Hematopoietic multipotent progenitor cell (in vitro differentiated cells): Measurements from ENCODE around the gene GNB4. TPM values are rescaled to one million over a fixed set of nuclear protein-coding genes. Genes with fewer than 3 reads are reported as not detected.

ENCODE experiments used
- DNase-seq, 3 donors: peaks; one replicate each; pipeline ENCODE4 v3.0.0-alpha.2; 2011 to 2015; ENCODE audit warnings: low read depth in 2 of 3, low spot score in 2 of 3
- total RNA-seq: library from RNA; depleted of rRNA; stranded (reverse); fragments of >200 nt; gene quantifications from one replicate; pipeline ENCODE4 v1.2.3, GENCODE V29; 2012

GNB4 gene
- total RNA-seq, 1 donor: 45.0 TPM

GRCh38 chr3:179438841-179439240, 12.4 kb downstream of the GNB4 start:
- peak in 1 of 3 donors; percentile 4 for DNase-seq

DNA sequence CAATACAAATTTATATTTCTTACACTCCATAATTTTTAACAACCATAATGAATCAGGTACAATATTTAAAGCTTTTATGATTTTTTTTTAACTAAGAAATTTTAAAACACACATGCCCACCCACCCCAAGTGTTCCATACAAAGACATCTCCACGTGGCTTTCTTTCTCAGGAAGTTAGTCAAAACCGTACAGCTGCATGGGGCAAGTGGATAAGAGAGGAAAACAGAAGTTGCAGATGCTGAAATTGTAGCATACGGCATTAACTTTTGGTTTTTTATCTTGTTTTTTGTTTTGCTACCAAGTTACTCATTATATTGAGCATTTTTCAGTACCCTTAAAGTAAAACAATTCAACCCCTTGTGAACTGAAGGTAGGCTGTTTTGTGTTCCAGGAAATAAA, 14.8 kb downstream of the GNB4 start:
- peak in 2 of 3 donors; percentile 49 to 74 for DNase-seq

DNA sequence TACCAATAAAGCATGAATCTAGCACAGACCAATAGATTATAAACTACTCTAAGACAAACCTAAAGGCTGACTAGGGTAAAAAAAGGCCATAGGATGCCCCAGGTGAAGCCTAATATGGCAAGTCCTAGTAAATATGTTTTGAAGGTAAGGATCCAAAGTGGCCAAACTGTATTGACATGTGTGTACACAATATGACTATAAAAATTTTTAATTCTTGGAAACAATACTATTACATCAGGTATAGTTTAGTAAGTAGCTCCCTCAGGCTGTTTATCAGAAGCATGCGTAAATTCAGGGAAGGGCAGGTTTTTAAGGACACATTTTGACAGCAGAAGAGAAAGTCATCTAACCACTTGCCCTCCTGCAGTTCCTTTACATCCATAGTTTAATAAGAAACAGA, 18.8 kb downstream of the GNB4 start:
- no peak for DNase-seq

DNA sequence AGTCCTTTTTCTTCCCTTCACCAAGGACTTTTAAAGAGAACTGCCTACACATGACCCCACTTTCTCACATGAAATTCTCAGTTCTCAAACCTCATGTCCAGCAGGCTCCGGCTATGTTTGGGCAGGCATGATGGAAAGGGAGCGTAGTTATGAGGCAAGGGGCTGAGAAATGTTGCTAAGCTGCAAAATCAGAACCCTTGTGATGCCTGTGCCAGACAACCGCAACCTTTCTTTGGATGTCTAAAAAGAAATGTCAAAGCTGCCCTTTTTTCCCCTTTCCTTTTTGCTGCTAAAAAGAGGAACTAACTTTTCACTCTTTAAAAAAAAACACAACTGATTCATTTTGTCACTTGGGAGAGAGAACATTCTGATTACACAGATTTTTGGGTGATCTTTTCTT, 19.2 kb downstream of the GNB4 start:
- peak in 2 of 3 donors; percentile 49 to 88 for DNase-seq

DNA sequence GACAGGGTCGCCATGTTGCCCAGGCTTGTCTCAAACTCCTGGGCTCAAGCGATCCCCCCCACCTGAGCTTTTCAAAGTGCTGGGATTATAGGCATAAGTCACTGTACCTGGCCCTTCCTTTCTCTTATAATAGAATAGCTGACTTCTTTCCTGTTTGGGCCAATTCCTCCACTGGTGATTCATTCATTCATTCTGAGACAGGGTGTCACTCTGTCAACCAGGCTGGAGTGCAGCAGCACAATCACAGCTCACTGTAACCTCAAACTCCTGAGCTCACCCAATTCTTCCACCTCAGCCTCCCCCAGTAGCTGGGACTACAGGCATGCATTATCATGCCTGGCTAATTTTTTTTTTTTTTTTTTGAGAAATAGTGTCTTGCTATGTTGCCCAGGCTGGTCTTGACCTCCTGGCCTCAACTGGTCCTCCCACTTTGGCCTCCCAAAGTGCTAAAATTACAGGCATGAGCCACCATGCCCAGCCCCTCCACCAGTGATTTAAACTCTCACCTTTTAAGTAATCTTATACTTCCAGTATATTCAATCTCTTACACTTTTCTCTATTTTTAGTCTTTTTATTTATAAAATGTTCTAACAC, 20.9 kb downstream of the GNB4 start:
- no peak for DNase-seq

DNA sequence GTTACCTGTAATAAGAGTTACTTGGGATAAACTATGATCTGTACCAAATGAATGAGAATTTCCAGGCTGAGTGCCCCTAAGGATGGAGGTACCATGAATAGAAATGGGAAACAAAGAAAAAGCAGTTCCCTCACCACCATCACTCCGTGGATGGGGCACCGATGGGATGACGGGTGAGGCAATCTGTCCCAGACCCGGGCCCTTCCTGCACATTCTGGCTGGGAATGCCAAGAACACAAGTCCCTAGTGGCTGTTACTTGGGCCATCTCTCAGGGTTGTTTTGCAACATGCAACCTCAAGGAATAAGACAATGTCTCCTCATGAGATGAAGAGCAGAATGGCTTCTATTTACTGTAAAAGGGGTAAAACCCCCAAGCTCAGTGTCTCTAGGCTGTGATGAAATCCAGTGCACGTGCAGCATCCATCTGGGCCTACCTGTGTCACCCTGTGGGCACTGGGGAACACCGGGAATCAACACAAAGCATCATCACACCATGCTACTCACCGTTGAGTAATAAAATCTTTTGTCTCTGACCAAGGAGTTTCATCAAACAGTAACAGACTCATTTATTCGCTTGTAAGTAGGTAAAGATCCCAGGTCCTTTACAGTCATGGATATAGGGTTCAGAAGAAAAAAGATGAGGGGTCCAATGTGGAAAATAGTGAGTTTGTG, 22.3 kb downstream of the GNB4 start:
- DNase-seq: no peak

GRCh38 chr3:179425075-179425474, 26.2 kb downstream of the GNB4 start:
- DNase-seq: no peak

DNA sequence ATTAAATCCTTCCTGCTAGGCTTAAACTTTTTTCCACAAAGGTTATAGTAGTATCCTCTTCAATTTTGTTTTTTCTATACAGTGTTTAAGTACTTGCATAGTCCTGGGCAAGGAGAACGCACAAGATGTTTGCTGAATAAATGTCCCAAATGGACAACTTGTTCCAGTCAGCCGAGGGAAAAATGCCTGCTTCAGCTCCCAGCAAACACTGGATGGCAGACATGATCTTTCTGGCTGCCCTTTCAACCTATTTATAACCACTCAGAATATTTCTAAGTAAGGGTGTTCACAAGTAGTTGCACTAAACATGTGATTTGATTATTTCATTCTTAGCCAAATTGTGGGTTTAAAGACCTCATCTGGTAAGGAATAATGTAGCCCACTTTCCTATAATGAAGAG, 29.8 kb downstream of the GNB4 start:
- peak in 2 of 3 donors; percentile 23 to 40 for DNase-seq

DNA sequence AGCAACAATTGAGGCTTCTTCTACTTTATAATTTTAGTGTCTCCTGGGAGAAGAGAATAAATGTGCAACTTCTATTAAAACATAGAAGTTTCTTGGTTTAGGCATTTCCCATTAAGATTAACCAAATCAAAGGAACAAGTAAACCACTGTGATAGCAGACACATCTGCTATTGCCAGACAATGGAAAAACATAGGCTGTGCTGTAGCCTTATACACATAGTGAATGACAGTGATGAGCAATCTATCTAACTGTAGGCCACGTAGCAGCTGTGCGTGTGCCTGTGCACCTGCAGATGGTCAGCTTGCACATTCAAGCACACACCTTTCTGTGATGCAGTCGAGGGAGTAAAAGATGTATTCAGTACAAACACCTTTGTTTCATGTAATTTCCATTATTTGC, 32.7 kb downstream of the GNB4 start:
- DNase-seq: no peak

GRCh38 chr3:179416681-179417080, 34.6 kb downstream of the GNB4 start:
- DNase-seq: no peak

DNA sequence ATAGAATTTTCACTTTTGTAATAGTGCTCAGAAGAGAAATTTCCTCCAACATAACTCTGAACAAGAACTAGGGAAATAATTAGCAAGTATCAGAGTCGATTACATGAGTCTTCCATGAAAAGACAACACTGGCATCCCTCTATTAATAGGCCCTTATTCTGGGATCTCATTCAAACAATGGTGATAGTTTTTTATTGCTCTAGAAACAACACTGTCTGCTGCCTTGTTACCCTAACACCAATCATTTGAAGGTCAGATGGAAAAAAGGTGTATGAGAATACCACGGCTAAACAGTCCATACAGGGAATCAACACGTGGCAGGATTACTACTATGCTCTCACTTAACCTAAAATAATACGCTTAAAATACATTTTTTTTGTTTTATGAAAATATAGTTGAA, 35.9 kb downstream of the GNB4 start:
- no peak for DNase-seq

- DNase-seq: no peak
Observed at GRCh38 chr3:179414804-179415203, 36.5 kb downstream of the GNB4 start.

GRCh38 chr3:179410999-179411398, 40.3 kb downstream of the GNB4 start:
- no peak for DNase-seq

DNA sequence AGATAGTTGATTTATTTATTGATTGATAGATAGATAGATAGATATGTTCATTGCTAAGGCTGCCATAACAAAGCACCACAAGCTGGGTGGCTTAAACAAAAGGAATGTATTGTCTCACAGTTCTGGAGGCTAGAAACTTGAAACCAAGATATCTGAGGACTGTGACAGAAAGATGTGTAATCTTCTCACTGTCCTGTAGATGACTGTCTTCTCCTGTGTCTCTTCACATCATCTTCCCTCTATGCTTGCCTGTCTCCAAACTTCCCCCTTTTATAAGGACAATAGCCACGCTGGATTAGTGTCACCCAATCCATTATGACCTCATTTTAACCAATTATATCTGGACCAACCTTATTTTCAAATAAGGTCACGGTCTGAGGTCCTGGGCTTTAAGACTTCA, 40.9 kb downstream of the GNB4 start:
- no peak for DNase-seq

DNA sequence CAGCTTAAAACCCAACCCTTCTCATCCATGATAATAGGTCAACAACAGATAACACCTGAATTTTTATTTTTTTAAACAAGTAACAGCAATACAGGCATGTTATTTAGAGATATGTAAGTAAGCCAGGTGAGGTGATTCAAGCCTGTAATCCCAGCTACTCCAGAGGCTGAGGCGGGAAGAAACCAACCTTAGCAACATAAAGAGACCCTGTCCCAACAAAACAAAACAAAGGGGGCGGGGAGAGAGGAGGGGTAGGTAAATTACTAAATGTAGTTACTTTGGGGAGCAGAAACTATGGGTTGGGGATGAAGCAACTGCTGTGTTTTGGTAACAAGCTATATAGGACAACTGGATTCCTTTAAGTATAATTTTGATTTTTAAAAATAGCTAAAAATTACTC, 47.0 kb downstream of the GNB4 start:
- DNase-seq: no peak

DNA sequence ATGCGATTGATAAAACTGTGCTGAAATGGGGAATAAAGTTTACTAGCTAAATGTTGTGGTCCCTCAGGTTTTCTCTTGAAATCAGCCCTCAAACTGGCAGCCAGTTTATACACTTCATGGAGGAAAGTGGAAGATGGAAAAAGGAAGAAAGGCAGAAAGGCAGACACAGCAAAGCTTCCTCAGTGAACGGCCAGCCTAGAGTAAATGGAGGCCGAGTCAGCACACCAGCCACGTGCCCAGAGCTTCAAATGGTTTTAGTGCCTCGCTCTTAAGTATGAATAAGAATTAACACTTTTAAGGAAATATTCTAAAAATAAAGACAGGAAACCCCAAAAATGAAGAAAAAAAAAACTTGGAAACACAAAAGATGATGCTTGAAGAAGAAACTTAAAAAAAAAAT, 48.3 kb downstream of the GNB4 start:
- no peak for DNase-seq

- DNase-seq: no peak
Observed at GRCh38 chr3:179401561-179401960, 49.7 kb downstream of the GNB4 start.

DNA sequence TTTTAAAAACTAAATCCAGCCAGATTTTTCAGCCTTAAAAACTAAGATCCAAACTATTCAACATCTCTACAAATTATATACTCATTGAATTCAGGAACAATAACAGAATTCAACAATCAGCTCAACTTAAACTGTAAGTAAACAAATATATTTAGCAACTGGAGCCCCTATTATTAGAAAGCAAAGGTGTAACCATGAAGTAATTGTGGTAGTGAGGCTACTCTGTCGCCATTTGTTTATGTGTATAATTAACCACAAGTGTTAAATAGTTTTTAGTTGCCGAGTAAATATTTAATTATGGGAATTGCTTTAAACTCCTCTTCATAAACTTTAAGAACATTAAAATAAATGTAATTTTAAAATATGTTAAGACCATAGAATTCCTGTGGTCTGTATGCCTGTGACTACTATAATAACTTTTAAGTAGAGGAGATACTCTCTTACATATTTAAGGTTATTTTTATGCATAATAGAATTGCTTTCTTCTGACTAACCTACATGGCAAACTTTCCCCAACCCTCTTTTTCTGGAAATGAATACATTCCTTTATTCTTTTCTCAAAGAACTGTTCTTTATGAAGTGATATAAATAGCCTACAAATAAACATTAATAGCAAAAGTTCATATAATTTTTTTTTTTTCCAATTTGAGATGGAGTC, 52.6 kb downstream of the GNB4 start:
- no peak for DNase-seq

DNA sequence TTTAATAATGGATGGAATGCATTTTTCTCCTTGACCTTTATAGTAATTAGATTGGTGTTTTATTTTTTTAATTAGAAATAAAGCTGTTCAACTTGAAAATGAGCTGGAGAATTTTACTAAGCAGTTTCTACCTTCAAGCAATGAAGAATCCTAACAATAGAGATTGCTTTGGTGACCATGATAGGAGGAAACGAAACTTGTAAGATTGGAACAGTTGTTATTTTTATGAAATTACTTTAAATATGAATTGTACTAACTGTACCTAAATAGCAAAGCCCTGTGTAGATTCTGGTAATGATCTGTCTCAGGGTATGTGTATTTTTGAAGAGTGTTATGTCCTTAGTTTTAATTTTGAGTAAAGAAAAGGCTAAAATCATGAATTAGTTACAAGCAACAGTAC, 59.4 kb downstream of the GNB4 start:
- no peak for DNase-seq

DNA sequence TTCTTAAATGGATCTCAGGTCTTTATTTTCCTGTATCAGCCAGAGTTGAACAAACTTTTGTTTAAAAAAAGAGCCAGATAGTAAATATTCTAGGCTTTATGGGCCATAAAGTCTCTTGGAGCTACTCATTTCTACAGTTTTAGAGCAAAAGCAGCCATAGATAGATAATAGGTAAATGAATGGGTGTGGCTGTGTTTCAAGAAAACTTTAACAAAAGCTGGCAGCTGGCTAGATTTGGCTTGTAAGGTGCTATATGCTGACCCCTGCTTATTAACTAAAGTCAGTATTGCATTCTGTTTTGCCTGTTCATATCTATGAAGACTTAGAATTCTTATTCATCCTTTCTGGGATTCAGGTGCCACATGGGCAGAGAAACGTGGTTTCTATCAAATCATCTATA, 74.8 kb downstream of the GNB4 start:
- no peak for DNase-seq

DNA sequence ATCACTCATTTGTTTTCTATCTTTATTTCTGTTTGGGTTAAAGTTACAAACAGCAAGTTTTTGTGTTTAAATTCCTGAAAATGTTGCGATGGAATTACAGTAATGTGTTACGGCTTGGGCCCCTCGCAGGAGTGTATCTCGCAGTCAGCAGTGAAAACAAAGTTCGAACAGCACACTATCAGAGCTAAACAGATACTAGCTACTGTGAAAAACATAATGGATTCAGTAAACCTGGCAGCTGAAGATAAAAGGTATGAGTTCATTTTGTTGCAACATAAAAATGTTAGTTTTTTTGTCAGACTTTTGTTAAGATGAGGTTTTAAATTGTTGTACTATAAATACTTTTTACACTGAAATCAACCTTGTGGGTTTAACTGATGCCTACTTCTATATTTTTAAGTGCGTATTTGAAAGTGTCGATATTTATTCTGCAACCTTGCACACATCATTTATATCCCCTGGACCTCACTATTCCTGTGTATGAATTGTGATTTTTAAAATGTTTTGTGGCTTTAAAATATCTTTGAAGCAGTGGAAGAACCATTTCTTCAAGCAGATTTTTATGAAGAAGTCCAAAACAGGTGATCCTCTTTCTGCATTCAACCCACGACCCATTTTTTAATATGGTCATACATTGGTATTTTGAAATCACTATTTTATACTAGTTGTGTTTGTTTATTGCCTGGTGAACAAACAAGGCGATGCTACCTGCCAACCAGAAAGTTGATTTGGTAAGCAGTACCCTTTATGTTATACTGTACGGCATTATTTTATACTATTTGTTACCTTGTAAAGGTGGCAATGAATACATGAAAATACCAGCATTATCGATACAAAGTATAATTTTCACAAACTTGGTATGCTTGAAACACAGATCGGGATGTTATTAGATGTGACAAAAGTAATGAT, 75.9 kb downstream of the GNB4 start:
- DNase-seq: no peak
